ENCODE results near the gene GYS2. TPM values are rescaled to one million over a fixed set of nuclear protein-coding genes. Genes with fewer than 3 reads are reported as not detected.
"Not testable (repeated sequence)": the region's sequence is repeated elsewhere in the genome, so short reads cannot be mapped to it uniquely, and the experiment has no call there.

GYS2 gene
- total RNA-seq, 1 experiment from 2014 or later: not detected

DNA sequence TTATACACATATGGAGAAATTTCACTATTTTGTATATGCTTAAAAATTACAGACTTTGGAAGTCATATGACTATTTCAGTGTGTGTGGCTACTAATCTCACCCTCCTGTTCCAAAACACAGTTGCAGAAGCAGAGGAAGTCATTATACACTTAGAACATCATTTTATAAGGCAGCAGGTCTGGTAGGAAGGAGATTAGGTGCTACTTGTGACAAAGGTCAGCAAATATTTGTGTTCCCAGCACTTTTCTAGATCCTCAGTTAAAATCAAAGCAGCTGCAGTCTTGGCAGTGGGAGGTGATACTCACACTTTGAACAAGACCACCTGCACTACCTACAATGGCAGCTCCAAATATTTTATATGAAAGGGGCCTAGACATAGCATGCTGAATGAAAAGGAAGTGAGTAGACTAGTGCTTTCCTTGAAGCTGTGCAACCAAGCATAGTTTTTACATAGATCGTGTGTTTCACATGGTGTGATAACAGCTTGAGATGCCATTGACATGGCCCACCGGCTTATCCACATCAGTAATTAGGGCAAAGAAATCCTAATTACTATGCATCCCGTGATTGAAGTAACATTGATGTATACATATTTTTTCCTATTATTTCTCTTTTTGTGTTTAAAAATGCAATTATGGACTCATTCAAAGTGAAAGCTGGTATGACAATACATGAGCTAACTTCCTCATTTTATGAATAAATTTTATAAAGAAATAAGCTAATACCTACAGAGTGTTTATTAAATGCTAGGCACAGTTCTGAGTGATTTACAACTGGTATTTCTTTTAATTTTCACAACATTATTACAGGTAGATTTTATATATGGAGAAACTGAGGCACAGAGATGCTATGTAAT, 5.3 kb downstream of the GYS2 start:
- Histone ChIP-seq H3K27me3 (ENCODE audit: low read length) (no peaks in the 10 kb centered on the region), H3K9me2 (replicated peaks; ENCODE audit: insufficient read depth, low read length) (no peaks in the 10 kb centered on the region), H3K4me2 (ENCODE audit: low read depth, low read length, poor library complexity, severe bottlenecking) (peak overlapping the region; percentile 61), H2AFZ (ENCODE audit: low read length) (peak overlapping the region; percentile 60; the same call in 1 of the 2 replicates), H3K9ac (ENCODE audit: low read length) (0 out of 2 replicates have a peak overlapping the region, but pooled peaks have one; percentile 8), H3K4me1 (ENCODE audit: low read length) (peaks cover 17% of the 10 kb centered on the region), H3K36me3 (ENCODE audit: insufficient read depth, low read length) (no peaks in the 10 kb centered on the region), H3K4me3 (ENCODE audit: low read length) (peak overlapping the region; percentile 43), H4K20me1 (ENCODE audit: insufficient read depth, low read depth, low read length) (no peaks in the 10 kb centered on the region), H3K9me3 (ENCODE audit: low read length) (no peaks in the 10 kb centered on the region), H3K27ac (ENCODE audit: low read length) (0 out of 2 replicates have a peak overlapping the region, but pooled peaks have one; percentile 18), H3K79me2 (ENCODE audit: low read length) (no peaks in the 10 kb centered on the region)
- DNase-seq: peak; percentile 61

DNA sequence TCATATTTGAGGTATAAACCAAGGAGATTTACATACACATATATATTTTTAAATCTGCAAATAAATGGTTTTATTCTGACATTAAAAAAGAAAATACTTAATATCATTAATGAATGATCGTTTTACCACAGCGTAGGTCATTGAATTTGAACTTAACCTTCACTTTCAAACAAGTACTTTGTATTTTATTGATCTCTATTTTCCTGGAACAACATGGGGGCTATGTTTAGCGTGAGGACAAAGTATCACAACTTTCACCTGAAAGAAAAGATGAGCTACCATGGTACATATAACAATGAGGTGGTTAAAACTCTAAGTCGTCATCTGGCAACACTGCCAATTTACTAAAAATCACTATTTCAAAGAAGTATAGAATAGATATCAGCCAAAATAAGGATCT, 6.0 kb downstream of the GYS2 start:
- Histone ChIP-seq H3K4me2 (ENCODE audit: low read depth, low read length, poor library complexity, severe bottlenecking) (no peak overlapping the region), H3K4me3 (ENCODE audit: low read length) (no peak overlapping the region), H4K20me1 (ENCODE audit: insufficient read depth, low read depth, low read length) (no peaks in the 10 kb centered on the region), H3K9me3 (ENCODE audit: low read length) (no peaks in the 10 kb centered on the region), H3K27ac (ENCODE audit: low read length) (no peak overlapping the region), H3K36me3 (ENCODE audit: insufficient read depth, low read length) (no peaks in the 10 kb centered on the region), H3K4me1 (ENCODE audit: low read length) (peaks cover 17% of the 10 kb centered on the region), H3K27me3 (ENCODE audit: low read length) (no peaks in the 10 kb centered on the region), H3K79me2 (ENCODE audit: low read length) (no peaks in the 10 kb centered on the region), H2AFZ (ENCODE audit: low read length) (no peak overlapping the region), H3K9ac (ENCODE audit: low read length) (no peak overlapping the region), H3K9me2 (replicated peaks; ENCODE audit: insufficient read depth, low read length) (no peaks in the 10 kb centered on the region)
- DNase-seq: no peak

DNA sequence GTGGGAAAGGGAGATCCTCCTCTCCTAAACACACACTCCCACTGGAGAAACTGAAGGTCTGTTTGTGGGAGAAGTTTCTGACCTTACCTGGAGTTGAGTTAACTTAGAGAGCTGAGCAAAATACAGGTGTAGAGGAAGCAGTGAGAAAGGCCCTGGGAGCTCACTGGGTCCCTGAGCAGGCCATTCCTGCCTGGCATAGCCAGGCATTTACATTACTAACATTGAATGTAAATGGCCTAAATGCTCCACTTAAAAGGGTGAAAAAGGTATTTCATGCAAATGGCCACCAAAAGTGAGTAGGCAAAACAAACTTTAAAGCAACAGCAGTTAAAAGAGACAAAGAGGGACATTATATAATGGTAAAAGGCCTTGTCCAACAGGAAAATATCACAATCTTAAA, 9.3 kb downstream of the GYS2 start:
- H2AFZ ChIP-seq (ENCODE audit: low read length); H3K79me2 ChIP-seq (ENCODE audit: low read length); H3K9me2 ChIP-seq (replicated peaks; ENCODE audit: insufficient read depth, low read length); H3K36me3 ChIP-seq (ENCODE audit: insufficient read depth, low read length); H3K4me3 ChIP-seq (ENCODE audit: low read length); H3K4me2 ChIP-seq (ENCODE audit: low read depth, low read length, poor library complexity, severe bottlenecking); H3K27ac ChIP-seq (ENCODE audit: low read length); H4K20me1 ChIP-seq (ENCODE audit: insufficient read depth, low read depth, low read length); DNase-seq; H3K9ac ChIP-seq (ENCODE audit: low read length); H3K27me3 ChIP-seq (ENCODE audit: low read length): not testable (repeated sequence)
- peaks cover 11% of the 10 kb centered on the region for H3K9me3 ChIP-seq (ENCODE audit: low read length)
- H3K4me1 ChIP-seq (ENCODE audit: low read length): peaks cover 17% of the 10 kb centered on the region

DNA sequence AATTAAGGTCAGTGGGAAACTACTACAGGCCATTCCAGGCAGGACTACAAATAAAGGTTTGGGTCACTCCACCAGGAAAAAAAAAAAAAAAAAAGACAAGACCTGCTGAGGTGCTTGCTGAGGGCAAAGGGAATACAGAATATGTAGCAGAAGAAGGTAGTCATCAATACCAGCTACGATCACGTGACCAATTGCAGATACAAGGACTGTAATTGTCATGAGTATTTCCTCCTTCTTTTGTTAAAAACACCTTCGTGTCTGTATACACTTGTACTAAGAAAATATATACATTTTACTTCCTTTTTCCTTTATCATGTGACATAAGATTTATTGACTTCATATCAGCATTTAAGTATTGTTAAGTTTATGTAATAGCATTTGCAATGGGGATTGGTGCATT, 19.2 kb downstream of the GYS2 start:
- no peak for DNase-seq
- Histone ChIP-seq H3K36me3 (ENCODE audit: insufficient read depth, low read length) (no peaks in the 10 kb centered on the region), H4K20me1 (ENCODE audit: insufficient read depth, low read depth, low read length) (no peaks in the 10 kb centered on the region), H3K9ac (ENCODE audit: low read length) (no peak overlapping the region), H3K27ac (ENCODE audit: low read length) (no peak overlapping the region), H3K4me2 (ENCODE audit: low read depth, low read length, poor library complexity, severe bottlenecking) (no peak overlapping the region), H3K9me3 (ENCODE audit: low read length) (0 out of 2 replicates have a peak, but pooled peaks cover 5% of the 10 kb centered on the region), H3K27me3 (ENCODE audit: low read length) (no peaks in the 10 kb centered on the region), H3K4me3 (ENCODE audit: low read length) (no peak overlapping the region), H3K4me1 (ENCODE audit: low read length) (no peaks in the 10 kb centered on the region; the same call in 1 of the 2 replicates), H3K79me2 (ENCODE audit: low read length) (no peaks in the 10 kb centered on the region), H2AFZ (ENCODE audit: low read length) (no peak overlapping the region), H3K9me2 (replicated peaks; ENCODE audit: insufficient read depth, low read length) (no peaks in the 10 kb centered on the region)

DNA sequence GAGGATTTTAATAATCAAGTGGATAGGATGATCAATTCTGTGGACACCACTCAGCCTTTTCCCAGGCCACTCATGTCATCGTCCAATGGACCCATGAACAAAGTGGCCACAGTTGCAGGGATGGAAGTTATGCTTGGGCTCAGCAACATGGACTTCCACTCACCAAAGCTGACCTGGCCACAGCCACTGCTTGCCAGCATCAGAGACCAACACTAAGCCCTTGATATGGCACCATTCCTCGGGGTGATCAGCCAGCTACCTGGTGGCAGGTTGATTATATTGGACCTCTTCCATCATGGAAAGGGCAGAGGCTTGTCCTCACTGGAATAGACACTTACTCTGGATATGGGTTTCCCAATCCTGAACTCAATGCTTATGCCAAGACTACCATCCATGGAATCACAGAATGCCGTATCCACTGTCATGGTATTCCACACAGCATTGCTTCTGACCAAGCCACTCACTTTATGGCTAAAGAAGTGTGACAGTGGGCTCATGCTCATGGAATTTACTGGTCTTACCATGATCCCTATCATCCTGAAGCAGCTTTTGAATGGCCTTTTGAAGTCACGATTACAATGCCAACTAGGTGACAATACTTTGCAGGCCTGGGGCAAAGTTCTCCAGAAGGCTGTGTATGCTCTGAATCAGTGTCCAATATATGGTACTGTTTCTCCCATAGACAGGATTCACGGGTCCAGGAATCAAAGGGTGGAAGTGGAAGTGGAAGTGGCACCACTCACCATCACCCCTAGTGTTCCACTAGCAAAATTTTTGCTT, 20.1 kb downstream of the GYS2 start:
- H4K20me1 ChIP-seq (ENCODE audit: insufficient read depth, low read depth, low read length); H2AFZ ChIP-seq (ENCODE audit: low read length); H3K79me2 ChIP-seq (ENCODE audit: low read length); H3K36me3 ChIP-seq (ENCODE audit: insufficient read depth, low read length); H3K27ac ChIP-seq (ENCODE audit: low read length); H3K4me1 ChIP-seq (ENCODE audit: low read length); H3K9me2 ChIP-seq (replicated peaks; ENCODE audit: insufficient read depth, low read length); H3K4me3 ChIP-seq (ENCODE audit: low read length); H3K27me3 ChIP-seq (ENCODE audit: low read length); H3K9ac ChIP-seq (ENCODE audit: low read length); H3K4me2 ChIP-seq (ENCODE audit: low read depth, low read length, poor library complexity, severe bottlenecking); H3K9me3 ChIP-seq (ENCODE audit: low read length); DNase-seq: not testable (repeated sequence)

DNA sequence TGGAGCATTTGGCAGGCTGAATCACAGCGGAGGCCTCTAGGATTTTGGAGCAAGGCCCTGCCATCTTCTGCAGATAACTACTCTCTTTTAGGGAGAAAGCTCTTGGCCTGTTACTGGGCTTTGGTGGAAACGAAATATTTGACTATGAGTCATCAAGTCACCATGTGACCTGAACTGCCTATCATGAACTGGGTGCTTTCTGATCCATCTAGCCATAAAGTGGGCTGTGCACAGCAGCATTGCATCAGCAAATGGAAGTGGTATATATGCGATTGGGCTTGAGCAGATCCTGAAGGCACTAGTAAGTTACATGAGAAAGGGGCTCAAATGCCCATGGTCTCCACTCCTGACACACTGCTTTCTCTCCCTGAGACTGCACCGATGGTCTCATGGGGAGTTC, 21.1 kb downstream of the GYS2 start:
- Histone ChIP-seq H3K9me2 (replicated peaks; ENCODE audit: insufficient read depth, low read length) (no peaks in the 10 kb centered on the region), H3K36me3 (ENCODE audit: insufficient read depth, low read length) (no peaks in the 10 kb centered on the region), H3K27ac (ENCODE audit: low read length) (no peak overlapping the region), H3K27me3 (ENCODE audit: low read length) (no peaks in the 10 kb centered on the region), H3K4me1 (ENCODE audit: low read length) (no peaks in the 10 kb centered on the region; the same call in 1 of the 2 replicates), H3K4me2 (ENCODE audit: low read depth, low read length, poor library complexity, severe bottlenecking) (no peak overlapping the region), H3K4me3 (ENCODE audit: low read length) (no peak overlapping the region), H3K79me2 (ENCODE audit: low read length) (no peaks in the 10 kb centered on the region), H3K9me3 (ENCODE audit: low read length) (0 out of 2 replicates have a peak, but pooled peaks cover 5% of the 10 kb centered on the region), H3K9ac (ENCODE audit: low read length) (no peak overlapping the region), H2AFZ (ENCODE audit: low read length) (no peak overlapping the region), H4K20me1 (ENCODE audit: insufficient read depth, low read depth, low read length) (no peaks in the 10 kb centered on the region)
- no peak for DNase-seq

DNA sequence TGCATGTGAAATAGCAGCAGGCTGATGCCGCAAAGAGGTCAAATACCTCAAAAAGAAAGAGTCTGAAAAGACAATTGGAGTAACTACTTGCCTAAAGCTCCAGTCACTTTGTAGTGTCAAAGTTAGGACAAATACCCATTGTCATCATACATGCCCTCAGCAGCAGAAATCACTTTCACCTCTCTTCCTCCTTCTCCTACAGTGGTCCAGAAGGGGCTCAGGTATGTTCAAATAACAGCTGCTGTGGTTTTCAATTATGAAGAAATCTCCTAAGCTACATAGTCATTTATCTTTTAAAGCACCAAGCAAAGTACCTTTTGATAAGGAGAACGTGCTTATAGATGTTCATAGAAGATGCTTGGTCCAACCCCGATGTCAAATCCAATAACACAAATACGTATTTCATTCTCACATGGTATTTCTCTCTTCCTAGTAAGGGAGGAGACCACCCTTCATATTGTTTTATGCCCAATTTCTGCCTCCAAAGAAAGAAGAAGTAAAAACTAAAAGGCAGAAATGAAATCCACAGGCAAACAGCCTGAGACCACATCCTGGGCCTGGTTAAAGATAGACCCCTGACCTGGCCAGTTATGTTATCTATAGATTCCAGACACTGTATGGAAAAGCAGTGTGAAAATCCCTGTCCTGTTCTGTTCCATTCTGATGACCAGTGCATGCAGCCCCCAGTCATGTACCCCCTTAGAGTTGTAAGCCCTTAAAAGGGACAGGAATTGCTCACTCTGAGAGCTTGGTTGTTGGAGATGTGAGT, 23.7 kb downstream of the GYS2 start:
- no peak overlapping the region for H2AFZ ChIP-seq (ENCODE audit: low read length)
- H3K4me1 ChIP-seq (ENCODE audit: low read length): no peaks in the 10 kb centered on the region; the same call in 1 of the 2 replicates
- H3K4me2 ChIP-seq (ENCODE audit: low read depth, low read length, poor library complexity, severe bottlenecking): no peak overlapping the region
- no peak overlapping the region for H3K9ac ChIP-seq (ENCODE audit: low read length)
- H3K4me3 ChIP-seq (ENCODE audit: low read length): no peak overlapping the region
- DNase-seq: no peak
- H3K36me3 ChIP-seq (ENCODE audit: insufficient read depth, low read length): no peaks in the 10 kb centered on the region
- H3K79me2 ChIP-seq (ENCODE audit: low read length): no peaks in the 10 kb centered on the region
- no peak overlapping the region for H3K27ac ChIP-seq (ENCODE audit: low read length)
- no peaks in the 10 kb centered on the region; the same call in 1 of the 2 replicates for H3K9me2 ChIP-seq (replicated peaks; ENCODE audit: insufficient read depth, low read length)
- H3K27me3 ChIP-seq (ENCODE audit: low read length): no peaks in the 10 kb centered on the region
- H4K20me1 ChIP-seq (ENCODE audit: insufficient read depth, low read depth, low read length): no peaks in the 10 kb centered on the region
- H3K9me3 ChIP-seq (ENCODE audit: low read length): no peaks in the 10 kb centered on the region

Data from Karpas-422 (cell line).